Glutamatergic neuron (in vitro differentiated cells): ENCODE data around the gene CLIC1. TPM values are rescaled to one million over a fixed set of nuclear protein-coding genes. Genes with fewer than 3 reads are reported as not detected.
A peak's percentile ranks its signal among the peaks of the same experiment; 100 is the strongest.

ENCODE experiments used
- DNase-seq: peaks from one replicate; pipeline ENCODE4 v3.0.0; 2022
- H3K27ac Mint-ChIP-seq: one replicate; pipeline ENCODE4 v1.8.0; 2020; ENCODE audit warnings: mild to moderate bottlenecking, mixed read lengths, inconsistent platforms; ENCODE audit not compliant: unreplicated experiment
- H3K27me3 Mint-ChIP-seq: one replicate; pipeline ENCODE4 v1.8.0; 2020; ENCODE audit warnings: mild to moderate bottlenecking, moderate library complexity, mixed read lengths, inconsistent platforms; ENCODE audit not compliant: unreplicated experiment
- H3K36me3 Mint-ChIP-seq: one replicate; pipeline ENCODE4 v1.8.0; 2020; ENCODE audit warnings: mild to moderate bottlenecking, mixed read lengths, inconsistent platforms; ENCODE audit not compliant: unreplicated experiment
- H3K4me1 Mint-ChIP-seq: one replicate; pipeline ENCODE4 v1.8.0; 2020; ENCODE audit warnings: mild to moderate bottlenecking, low read depth, mixed read lengths, inconsistent platforms; ENCODE audit not compliant: unreplicated experiment
- H3K4me3 Mint-ChIP-seq: one replicate; pipeline ENCODE4 v1.8.0; 2020; ENCODE audit warnings: mild to moderate bottlenecking, mixed read lengths, inconsistent platforms; ENCODE audit not compliant: unreplicated experiment
- H3K9me3 Mint-ChIP-seq: one replicate; pipeline ENCODE4 v1.8.0; 2020; ENCODE audit warnings: mild to moderate bottlenecking, moderate library complexity, mixed read lengths, inconsistent platforms; ENCODE audit not compliant: unreplicated experiment
- long read RNA-seq: library from polyadenylated mRNA; unstranded; transcript quantifications from one replicate; pipeline ENCODE4 v2.0.0, GENCODE V29; 2020; ENCODE audit not compliant: unreplicated experiment
- total RNA-seq: library from RNA; stranded (reverse); fragmentation: NEBNext Ultra II Directional; extraction: Animal tissue kit (Norgen Biotek cat#: 25700); gene quantifications from one replicate; pipeline ENCODE4 v1.2.1, GENCODE V29; 2021; ENCODE audit not compliant: unreplicated experiment
- TF ChIP-seq, protein P1 (sequence below): fragments of 200-600 bp; sonication (generic); IDR thresholded peaks from one replicate; pipeline ENCODE4 v1.5.0; 2021; ENCODE audit not compliant: partially characterized antibody, unreplicated experiment

The CLIC1 gene
- total RNA-seq = 310 TPM
- long read RNA-seq, transcript CLIC1-208 (6 exons, 1,254 nt) = major isoform, 342 of 400 reads
- long read RNA-seq, partial matches to known transcripts = 5 of 400 reads
- long read RNA-seq, other reads (novel, unspliced or antisense) = 50 of 400 reads

DNA sequence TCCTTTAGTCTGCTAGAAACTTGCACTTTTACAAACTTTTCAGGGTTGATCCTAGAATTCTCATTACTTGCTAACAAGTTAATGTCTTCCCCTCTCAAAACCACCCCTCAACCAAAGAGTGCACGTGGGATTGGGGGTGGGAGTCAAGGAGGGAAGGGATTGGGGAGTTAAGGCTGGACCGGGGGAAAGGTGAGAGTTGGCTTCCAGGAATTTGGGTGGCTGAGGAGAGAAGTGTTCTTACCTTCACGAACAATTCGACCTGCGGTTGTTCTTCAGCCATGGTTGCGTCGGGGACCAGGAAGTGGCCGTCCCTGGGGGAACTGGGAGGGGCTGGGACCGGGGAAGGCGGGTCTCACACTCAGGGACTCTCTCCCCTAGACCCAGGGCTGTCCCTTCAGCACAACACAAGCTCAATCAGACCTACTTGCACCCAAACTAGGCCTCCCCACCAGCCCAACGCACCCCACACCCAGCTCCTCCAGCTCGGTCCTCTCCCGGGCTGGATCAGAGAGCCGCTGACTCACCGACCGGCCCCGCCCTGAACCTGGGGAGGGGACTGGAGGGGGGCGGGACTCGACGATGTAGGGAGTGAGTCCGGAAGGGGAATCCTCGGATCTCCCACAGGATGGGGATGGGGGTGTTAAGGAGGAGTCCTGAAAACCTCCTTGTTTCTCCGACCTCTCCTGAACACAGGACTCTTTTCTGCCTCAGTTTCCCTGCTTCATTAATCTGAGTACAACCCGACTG is at the start of gene CLIC1:
Gene CLIC1, minus strand, starts transcription at position 510 of the 747 bp plus-strand sequence. Its CDS starts 230 bp downstream, at position 280.
- Mint-ChIP-seq H3K36me3 (no peaks in the 10 kb centered on the region), H3K4me1 (peaks cover 15% of the 10 kb centered on the region), H3K4me3 (peak within 1 kb of the TSS; percentile 98), H3K27ac (peak within 1 kb of the TSS; percentile 95), H3K9me3 (peaks cover 21% of the 10 kb centered on the region), H3K27me3 (peaks cover 15% of the 10 kb centered on the region)
- TF ChIP-seq, protein P1, sequence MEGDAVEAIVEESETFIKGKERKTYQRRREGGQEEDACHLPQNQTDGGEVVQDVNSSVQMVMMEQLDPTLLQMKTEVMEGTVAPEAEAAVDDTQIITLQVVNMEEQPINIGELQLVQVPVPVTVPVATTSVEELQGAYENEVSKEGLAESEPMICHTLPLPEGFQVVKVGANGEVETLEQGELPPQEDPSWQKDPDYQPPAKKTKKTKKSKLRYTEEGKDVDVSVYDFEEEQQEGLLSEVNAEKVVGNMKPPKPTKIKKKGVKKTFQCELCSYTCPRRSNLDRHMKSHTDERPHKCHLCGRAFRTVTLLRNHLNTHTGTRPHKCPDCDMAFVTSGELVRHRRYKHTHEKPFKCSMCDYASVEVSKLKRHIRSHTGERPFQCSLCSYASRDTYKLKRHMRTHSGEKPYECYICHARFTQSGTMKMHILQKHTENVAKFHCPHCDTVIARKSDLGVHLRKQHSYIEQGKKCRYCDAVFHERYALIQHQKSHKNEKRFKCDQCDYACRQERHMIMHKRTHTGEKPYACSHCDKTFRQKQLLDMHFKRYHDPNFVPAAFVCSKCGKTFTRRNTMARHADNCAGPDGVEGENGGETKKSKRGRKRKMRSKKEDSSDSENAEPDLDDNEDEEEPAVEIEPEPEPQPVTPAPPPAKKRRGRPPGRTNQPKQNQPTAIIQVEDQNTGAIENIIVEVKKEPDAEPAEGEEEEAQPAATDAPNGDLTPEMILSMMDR = no peak
- peak; percentile 84 for DNase-seq

DNA sequence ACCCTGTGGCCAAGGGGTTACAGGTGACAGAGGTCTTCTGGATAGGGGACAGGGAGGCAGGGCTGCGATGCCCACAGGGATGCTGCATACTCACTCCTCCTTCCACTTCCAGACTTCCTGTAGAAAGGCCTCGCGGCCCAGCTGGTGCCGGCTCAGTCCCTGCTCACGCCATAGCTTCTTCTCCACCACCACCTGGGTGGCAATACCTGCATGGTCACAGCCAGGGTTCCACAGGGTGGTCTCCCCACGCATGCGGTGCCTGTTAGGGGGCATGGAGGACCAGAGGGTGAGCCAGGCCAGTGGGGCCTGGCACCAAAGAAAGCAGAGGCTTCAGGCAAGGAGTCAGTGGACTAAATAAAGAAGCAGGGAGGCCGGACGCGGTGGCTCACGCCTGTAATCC is 49.1 kb upstream of the CLIC1 start:
- TF ChIP-seq, protein P1 = no peak
- Mint-ChIP-seq H3K27me3 (peaks cover 2% of the 10 kb centered on the region), H3K9me3 (peaks cover 4% of the 10 kb centered on the region), H3K27ac (no peak overlapping the region), H3K4me1 (no peaks in the 10 kb centered on the region), H3K36me3 (peaks cover under 1% of the 10 kb centered on the region), H3K4me3 (no peak overlapping the region)
- no peak for DNase-seq

DNA sequence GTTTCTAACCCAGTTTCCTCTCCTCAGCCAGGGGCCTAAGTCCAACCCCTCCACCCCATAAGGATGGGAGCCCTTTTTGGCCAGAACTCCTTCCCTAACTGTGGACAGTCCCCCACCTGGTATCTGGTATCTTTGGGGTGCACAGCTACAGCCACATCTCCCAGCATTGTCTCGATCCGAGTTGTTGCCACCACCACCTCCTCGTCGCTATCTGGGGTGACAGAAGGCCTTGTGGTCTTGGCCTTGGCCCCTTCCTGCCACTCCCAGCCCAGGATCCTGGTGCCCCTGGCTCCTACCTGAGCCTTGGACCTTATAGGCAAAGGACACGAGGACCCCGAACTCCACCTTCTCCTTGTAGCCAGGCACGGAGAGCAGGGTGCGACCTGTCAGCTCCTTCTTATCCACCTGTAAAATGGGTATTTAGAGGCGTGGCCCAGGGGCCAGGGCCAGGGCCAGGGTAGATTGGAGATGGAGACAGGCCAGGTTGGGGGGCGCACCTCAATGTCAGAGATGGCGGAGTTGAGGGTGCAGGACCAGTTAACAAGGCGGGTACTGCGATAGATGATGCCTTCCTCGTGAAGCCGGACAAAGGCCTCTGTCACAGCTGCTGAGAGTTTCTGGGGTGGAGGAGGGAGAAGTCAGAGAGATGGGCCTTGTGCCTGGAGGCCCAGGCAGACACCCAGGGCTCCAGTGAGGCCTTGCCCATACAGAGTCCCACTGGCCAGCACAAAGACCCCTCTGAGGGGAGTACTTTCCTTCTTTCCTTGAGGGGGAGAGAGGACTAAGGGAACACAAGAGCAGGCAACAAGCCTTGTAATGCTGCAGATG is 48.0 kb upstream of the CLIC1 start:
- no peak overlapping the region for H3K27ac Mint-ChIP-seq
- H3K9me3 Mint-ChIP-seq = peaks cover 3% of the 10 kb centered on the region
- H3K4me1 Mint-ChIP-seq = no peaks in the 10 kb centered on the region
- H3K4me3 Mint-ChIP-seq = no peak overlapping the region
- peaks cover 2% of the 10 kb centered on the region for H3K27me3 Mint-ChIP-seq
- H3K36me3 Mint-ChIP-seq = no peaks in the 10 kb centered on the region
- DNase-seq = no peak
- TF ChIP-seq, protein P1 = no peak

DNA sequence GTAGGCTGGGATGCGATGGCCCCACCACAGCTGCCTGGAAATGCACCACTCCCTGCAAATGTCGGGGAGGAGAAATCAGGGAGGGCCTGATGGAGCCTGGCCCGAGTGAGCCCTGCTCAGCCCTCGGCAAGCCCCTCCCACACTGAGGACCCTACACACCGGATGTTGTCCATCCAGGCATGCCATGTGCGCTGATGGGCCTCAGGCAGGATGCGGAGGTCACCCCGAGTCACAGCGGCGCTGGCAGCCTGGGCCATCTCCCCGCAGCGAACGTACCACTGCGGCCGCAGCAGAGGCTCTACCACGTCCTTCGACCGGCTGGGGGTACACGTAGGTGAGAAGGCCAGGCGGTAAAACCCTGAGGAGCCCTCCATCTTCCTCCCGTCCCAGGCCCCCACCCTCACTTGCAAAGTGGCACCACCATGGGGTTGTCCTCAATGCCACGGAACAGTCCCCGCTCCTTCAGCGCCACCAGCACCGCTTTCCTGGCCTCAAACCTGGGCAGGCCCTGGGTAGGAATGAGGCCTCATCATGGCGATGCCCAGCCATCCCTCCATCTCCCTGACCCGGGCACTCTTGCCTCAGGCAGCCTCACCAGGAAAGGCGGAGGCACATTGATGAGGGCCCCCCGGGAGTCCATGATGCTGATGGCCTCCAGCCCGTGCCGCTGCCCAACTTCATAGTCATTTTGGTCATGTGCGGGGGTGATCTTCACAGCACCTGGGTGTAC is 46.0 kb upstream of the CLIC1 start:
- Mint-ChIP-seq H3K27ac (no peak overlapping the region), H3K4me3 (no peak overlapping the region), H3K27me3 (peaks cover 2% of the 10 kb centered on the region), H3K36me3 (no peaks in the 10 kb centered on the region), H3K9me3 (peaks cover 1% of the 10 kb centered on the region), H3K4me1 (no peaks in the 10 kb centered on the region)
- TF ChIP-seq, protein P1 = no peak
- DNase-seq = no peak
